ENCODE data around the gene GNG14. TPM values are rescaled to one million over a fixed set of nuclear protein-coding genes. Genes with fewer than 3 reads are reported as not detected.
A peak's percentile ranks its signal among the peaks of the same experiment; 100 is the strongest.

GNG14 gene
- total and polyA plus RNA-seq, 2 of the 13 experiments (the other 11 are each of a cell fraction or from before 2014, with no cell fraction given) = not detected

DNA sequence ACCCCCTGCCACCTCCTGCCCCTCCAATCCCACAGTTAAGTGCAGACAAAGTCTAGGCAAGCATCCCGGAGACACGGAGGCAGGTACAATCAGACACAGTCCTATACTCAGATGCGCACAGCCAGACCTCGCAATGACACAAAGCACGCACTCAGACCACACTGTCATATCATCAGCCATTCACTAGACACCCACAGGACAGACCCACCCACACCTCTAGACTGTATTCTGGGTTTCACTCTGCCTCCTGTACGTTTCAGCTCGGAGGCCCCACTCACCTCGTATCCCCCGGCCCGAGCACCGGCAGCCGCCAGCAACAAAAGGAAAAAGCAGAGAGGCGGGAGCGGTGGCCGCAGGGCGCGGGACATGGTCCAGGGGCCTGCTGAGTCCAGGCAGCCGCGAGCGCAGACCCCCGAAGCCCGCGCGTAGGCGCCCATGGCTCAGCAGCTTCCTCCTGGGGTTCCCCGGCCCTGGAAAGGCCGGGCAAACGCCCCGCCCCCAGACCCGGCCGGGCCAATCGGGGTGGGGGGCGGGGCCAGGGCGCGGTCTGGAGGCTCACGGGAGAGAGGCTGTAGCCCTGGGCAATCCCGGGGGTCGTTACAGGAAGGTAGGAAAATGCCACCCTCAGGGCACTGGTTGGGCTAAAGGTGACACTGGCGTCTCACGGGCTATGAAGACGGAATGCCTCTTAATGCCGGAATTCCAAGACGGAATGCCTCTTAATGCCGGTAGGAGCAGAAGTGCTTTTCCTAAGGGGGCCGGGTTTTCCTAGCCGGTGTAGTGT is 21.3 kb upstream of the GNG14 start, which contains the start of the genes MAN2B1 and WDR83 (continued):
- TF ChIP-seq, protein P1, sequence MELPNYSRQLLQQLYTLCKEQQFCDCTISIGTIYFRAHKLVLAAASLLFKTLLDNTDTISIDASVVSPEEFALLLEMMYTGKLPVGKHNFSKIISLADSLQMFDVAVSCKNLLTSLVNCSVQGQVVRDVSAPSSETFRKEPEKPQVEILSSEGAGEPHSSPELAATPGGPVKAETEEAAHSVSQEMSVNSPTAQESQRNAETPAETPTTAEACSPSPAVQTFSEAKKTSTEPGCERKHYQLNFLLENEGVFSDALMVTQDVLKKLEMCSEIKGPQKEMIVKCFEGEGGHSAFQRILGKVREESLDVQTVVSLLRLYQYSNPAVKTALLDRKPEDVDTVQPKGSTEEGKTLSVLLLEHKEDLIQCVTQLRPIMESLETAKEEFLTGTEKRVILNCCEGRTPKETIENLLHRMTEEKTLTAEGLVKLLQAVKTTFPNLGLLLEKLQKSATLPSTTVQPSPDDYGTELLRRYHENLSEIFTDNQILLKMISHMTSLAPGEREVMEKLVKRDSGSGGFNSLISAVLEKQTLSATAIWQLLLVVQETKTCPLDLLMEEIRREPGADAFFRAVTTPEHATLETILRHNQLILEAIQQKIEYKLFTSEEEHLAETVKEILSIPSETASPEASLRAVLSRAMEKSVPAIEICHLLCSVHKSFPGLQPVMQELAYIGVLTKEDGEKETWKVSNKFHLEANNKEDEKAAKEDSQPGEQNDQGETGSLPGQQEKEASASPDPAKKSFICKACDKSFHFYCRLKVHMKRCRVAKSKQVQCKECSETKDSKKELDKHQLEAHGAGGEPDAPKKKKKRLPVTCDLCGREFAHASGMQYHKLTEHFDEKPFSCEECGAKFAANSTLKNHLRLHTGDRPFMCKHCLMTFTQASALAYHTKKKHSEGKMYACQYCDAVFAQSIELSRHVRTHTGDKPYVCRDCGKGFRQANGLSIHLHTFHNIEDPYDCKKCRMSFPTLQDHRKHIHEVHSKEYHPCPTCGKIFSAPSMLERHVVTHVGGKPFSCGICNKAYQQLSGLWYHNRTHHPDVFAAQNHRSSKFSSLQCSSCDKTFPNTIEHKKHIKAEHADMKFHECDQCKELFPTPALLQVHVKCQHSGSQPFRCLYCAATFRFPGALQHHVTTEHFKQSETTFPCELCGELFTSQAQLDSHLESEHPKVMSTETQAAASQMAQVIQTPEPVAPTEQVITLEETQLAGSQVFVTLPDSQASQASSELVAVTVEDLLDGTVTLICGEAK (IDR thresholded peaks at IDR 0.05) = no peak
- TF ChIP-seq, protein P1 (CRISPR knock-in tag; IDR thresholded peaks at IDR 0.05) = 0 out of 2 replicates have a peak, but pooled peaks have one; percentile 36
- TF ChIP-seq, protein P2, sequence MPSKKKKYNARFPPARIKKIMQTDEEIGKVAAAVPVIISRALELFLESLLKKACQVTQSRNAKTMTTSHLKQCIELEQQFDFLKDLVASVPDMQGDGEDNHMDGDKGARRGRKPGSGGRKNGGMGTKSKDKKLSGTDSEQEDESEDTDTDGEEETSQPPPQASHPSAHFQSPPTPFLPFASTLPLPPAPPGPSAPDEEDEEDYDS (CRISPR knock-in tag; IDR thresholded peaks at IDR 0.05) = no peak
- no peak for TF ChIP-seq ZNF256 (CRISPR knock-in tag; conservative IDR thresholded peaks at IDR 0.05)
- TF ChIP-seq, protein P3, sequence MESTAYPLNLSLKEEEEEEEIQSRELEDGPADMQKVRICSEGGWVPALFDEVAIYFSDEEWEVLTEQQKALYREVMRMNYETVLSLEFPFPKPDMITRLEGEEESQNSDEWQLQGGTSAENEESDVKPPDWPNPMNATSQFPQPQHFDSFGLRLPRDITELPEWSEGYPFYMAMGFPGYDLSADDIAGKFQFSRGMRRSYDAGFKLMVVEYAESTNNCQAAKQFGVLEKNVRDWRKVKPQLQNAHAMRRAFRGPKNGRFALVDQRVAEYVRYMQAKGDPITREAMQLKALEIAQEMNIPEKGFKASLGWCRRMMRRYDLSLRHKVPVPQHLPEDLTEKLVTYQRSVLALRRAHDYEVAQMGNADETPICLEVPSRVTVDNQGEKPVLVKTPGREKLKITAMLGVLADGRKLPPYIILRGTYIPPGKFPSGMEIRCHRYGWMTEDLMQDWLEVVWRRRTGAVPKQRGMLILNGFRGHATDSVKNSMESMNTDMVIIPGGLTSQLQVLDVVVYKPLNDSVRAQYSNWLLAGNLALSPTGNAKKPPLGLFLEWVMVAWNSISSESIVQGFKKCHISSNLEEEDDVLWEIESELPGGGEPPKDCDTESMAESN (CRISPR knock-in tag; conservative IDR thresholded peaks at IDR 0.05) = no peak
- no peak for TF ChIP-seq ZNF101 (CRISPR knock-in tag; IDR thresholded peaks at IDR 0.05; ENCODE audit: borderline replicate concordance, low read depth)
- no peak for TF ChIP-seq ZNF124 (CRISPR knock-in tag; IDR thresholded peaks at IDR 0.05)
- TF ChIP-seq ZFP82 (CRISPR knock-in tag; IDR thresholded peaks at IDR 0.05; ENCODE audit: borderline replicate concordance) = no peak
- TF ChIP-seq ZFAT (CRISPR knock-in tag; conservative IDR thresholded peaks at IDR 0.05) = no peak
- TF ChIP-seq, protein P4, sequence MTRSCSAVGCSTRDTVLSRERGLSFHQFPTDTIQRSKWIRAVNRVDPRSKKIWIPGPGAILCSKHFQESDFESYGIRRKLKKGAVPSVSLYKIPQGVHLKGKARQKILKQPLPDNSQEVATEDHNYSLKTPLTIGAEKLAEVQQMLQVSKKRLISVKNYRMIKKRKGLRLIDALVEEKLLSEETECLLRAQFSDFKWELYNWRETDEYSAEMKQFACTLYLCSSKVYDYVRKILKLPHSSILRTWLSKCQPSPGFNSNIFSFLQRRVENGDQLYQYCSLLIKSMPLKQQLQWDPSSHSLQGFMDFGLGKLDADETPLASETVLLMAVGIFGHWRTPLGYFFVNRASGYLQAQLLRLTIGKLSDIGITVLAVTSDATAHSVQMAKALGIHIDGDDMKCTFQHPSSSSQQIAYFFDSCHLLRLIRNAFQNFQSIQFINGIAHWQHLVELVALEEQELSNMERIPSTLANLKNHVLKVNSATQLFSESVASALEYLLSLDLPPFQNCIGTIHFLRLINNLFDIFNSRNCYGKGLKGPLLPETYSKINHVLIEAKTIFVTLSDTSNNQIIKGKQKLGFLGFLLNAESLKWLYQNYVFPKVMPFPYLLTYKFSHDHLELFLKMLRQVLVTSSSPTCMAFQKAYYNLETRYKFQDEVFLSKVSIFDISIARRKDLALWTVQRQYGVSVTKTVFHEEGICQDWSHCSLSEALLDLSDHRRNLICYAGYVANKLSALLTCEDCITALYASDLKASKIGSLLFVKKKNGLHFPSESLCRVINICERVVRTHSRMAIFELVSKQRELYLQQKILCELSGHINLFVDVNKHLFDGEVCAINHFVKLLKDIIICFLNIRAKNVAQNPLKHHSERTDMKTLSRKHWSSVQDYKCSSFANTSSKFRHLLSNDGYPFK (CRISPR knock-in tag; IDR thresholded peaks at IDR 0.05; ENCODE audit: borderline replicate concordance) = peak; percentile 53; the same call in 1 of the 2 replicates
- TF ChIP-seq, protein P5, sequence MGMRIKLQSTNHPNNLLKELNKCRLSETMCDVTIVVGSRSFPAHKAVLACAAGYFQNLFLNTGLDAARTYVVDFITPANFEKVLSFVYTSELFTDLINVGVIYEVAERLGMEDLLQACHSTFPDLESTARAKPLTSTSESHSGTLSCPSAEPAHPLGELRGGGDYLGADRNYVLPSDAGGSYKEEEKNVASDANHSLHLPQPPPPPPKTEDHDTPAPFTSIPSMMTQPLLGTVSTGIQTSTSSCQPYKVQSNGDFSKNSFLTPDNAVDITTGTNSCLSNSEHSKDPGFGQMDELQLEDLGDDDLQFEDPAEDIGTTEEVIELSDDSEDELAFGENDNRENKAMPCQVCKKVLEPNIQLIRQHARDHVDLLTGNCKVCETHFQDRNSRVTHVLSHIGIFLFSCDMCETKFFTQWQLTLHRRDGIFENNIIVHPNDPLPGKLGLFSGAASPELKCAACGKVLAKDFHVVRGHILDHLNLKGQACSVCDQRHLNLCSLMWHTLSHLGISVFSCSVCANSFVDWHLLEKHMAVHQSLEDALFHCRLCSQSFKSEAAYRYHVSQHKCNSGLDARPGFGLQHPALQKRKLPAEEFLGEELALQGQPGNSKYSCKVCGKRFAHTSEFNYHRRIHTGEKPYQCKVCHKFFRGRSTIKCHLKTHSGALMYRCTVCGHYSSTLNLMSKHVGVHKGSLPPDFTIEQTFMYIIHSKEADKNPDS (CRISPR knock-in tag; IDR thresholded peaks at IDR 0.05) = no peak
